ENCODE measurements around the gene WDFY3.
"Not testable (repeated sequence)": the region's sequence is repeated elsewhere in the genome, so short reads cannot be mapped to it uniquely, and the experiment has no call there.

Gene WDFY3

GRCh38 chr4:84852081-84852480, 114.4 kb downstream of the WDFY3 start:
- no peak for DNase-seq

- no peak for DNase-seq
Observed at GRCh38 chr4:84849051-84849640, 117.3 kb downstream of the WDFY3 start.

- DNase-seq: no peak
Observed at GRCh38 chr4:84848432-84848831, 118.1 kb downstream of the WDFY3 start.

- DNase-seq: no peak
Observed at GRCh38 chr4:84847978-84848377, 118.5 kb downstream of the WDFY3 start.

- no peak for DNase-seq
Observed at GRCh38 chr4:84846985-84847384, 119.5 kb downstream of the WDFY3 start.

- no peak for DNase-seq
Observed at GRCh38 chr4:84841435-84841834, 125.1 kb downstream of the WDFY3 start.

GRCh38 chr4:84837751-84838150, 128.7 kb downstream of the WDFY3 start:
- DNase-seq: no peak

- DNase-seq: not testable (repeated sequence)
Observed at GRCh38 chr4:84829633-84830032, 136.9 kb downstream of the WDFY3 start.

GRCh38 chr4:84826681-84827080, 139.8 kb downstream of the WDFY3 start:
- DNase-seq: no peak

- no peak for DNase-seq
Observed at GRCh38 chr4:84825701-84826341, 140.7 kb downstream of the WDFY3 start.

GRCh38 chr4:84821064-84821463, 145.4 kb downstream of the WDFY3 start:
- DNase-seq: no peak

- no peak for DNase-seq
Observed at GRCh38 chr4:84814094-84814750, 152.3 kb downstream of the WDFY3 start.

- DNase-seq: no peak
Observed at GRCh38 chr4:84809946-84810345, 156.5 kb downstream of the WDFY3 start.

GRCh38 chr4:84808332-84808731, 158.2 kb downstream of the WDFY3 start:
- DNase-seq: no peak

- not testable (repeated sequence) for DNase-seq
Observed at GRCh38 chr4:84806541-84806940, 159.9 kb downstream of the WDFY3 start.

- no peak for DNase-seq
Observed at GRCh38 chr4:84804136-84804535, 162.4 kb downstream of the WDFY3 start.

- DNase-seq: no peak
Observed at GRCh38 chr4:84803720-84804119, 162.8 kb downstream of the WDFY3 start.

- DNase-seq: no peak
Observed at GRCh38 chr4:84803116-84803515, 163.4 kb downstream of the WDFY3 start.

- DNase-seq: no peak
Observed at GRCh38 chr4:84800256-84800655, 166.2 kb downstream of the WDFY3 start.

GRCh38 chr4:84799318-84799717, 167.2 kb downstream of the WDFY3 start:
- DNase-seq: no peak

GRCh38 chr4:84796394-84796793, 170.1 kb downstream of the WDFY3 start:
- DNase-seq: no peak

GRCh38 chr4:84792366-84793301, 173.9 kb downstream of the WDFY3 start:
- DNase-seq: no peak

All from stimulated activated CD4-positive, alpha-beta T cell treated with anti-CD3 and anti-CD28 coated beads, Interleukin-1b, Interleukin-23, amount 100 ng/mL, for 48 hours (primary cell).